SKM-1 treated with dmso at 0.1 percent for 144 hours (cell line): ENCODE data around the gene NUDT15.
"Not testable (repeated sequence)": the region's sequence is repeated elsewhere in the genome, so short reads cannot be mapped to it uniquely, and the experiment has no call there.

Experiments used
- DNase-seq: peaks from one replicate; lab custom pipeline; 2025; ENCODE audit not compliant: unreplicated experiment; lab: John Stamatoyannopoulos, UW

The NUDT15 gene

DNA sequence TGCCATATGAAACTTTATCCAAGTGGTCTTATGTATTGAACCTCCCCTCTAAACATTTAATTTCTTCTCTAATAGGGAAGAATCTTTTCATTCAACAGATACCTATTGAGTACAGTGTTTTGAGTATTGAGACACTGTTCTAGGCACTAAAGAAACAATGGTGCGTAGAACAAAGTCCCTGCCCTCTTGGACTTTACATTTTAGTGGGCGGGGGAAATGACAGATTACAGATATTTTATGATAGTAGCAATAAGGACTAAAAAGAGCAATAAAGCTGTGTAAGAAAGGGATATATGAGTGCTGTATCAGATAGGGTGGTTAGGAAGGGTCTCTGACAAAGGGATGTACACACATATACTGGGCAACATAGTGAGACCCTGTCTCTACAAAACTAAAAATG, 5.4 kb downstream of the NUDT15 start:
- no peak for DNase-seq

DNA sequence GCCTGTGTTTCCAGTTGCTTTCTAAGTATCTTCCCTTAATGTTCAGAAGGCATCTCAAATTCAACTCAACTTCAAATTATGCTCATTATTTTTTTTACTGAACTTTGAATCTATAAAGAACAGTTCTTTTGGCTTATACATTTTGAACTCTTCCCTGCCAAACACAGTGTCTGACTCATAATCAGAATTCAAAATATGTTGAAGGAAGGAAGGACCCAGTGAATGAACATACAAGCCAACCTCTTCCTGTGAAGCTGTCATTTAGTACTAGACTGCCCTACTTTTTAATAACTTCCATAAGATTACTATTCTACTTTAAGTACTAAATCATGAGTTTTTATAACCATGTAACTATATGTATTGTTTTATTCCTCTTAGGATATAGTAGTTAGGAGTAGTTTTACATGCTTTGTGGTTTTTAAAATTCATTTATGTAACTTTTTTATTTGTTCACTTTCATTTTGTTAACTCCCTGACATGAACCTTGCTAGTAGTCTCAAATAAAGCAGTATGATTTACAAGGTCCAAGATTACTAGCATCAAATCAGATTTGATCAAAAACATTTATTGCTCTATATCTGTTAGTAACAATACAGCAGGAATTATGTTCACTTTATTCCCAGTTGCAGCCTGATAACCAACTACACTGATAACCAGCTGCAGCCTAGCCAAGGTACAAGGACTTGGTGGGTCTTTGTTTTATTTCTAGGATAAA, 6.4 kb downstream of the NUDT15 start:
- no peak for DNase-seq

GRCh38 chr13:48050550-48050949, 13.0 kb downstream of the NUDT15 start:
- no peak for DNase-seq

- DNase-seq = no peak
Observed at GRCh38 chr13:48054601-48055000, 17.1 kb downstream of the NUDT15 start.

GRCh38 chr13:48055712-48056111, 18.2 kb downstream of the NUDT15 start:
- DNase-seq = no peak

GRCh38 chr13:48058536-48058935, 21.0 kb downstream of the NUDT15 start:
- not testable (repeated sequence) for DNase-seq

DNA sequence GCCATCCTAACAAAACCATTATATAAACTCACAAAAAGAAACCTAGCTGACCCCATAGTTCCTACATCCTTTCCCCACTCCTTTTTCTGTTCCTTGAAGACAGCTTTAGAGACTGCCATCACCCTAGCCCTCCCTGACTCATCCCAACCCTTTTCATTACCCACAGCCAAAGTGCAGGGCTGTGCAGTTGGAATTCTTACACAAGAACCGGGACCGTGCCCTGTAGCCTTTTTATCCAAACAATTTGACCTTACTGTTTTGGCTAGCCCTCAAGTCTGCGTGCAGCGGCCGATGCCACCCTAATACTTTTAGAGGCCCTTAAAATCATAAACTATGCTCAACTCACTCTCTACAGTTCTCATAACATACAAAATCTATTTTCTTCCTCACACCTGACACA, 22.4 kb downstream of the NUDT15 start:
- not testable (repeated sequence) for DNase-seq

GRCh38 chr13:48066310-48066989, 28.9 kb downstream of the NUDT15 start:
- DNase-seq = peak; percentile 44

DNA sequence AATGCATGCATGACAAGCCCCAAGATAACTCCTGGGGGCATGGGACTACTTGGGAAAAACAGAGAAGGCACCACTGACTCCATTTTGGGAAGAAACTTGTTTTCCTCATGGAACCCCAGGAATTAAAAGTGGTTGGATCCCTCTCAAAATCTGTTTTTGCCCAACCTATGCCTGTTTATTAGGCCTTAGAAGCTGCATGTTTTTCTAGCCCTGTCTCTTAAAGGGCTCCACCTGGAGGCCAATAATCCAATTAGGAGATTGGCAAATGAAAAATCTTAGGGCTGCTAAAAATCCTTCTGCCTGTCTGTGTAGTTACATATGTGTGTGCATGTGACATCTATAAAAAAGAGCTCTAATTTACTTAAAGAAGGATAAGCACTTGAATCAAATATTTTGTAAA, 30.5 kb downstream of the NUDT15 start:
- peak; percentile 6 for DNase-seq

DNA sequence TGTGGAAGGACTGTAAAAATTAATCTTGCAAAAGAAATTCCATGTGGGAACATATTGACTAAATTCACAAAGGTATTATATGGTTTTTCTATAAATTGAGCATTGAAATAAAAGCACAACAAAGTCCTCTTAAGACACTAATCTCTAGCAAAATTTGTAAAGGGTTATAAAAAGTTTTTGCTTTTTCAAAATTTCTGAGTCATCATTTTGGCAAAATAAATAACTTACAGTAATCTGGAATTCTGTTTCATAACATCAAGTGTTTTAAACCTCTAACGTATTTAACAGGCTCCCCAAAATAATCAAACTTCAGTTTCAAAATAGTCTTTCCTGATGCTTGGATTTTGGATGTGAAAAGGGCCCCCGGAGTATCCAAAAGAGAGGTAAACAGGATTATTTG, 31.4 kb downstream of the NUDT15 start:
- no peak for DNase-seq

DNA sequence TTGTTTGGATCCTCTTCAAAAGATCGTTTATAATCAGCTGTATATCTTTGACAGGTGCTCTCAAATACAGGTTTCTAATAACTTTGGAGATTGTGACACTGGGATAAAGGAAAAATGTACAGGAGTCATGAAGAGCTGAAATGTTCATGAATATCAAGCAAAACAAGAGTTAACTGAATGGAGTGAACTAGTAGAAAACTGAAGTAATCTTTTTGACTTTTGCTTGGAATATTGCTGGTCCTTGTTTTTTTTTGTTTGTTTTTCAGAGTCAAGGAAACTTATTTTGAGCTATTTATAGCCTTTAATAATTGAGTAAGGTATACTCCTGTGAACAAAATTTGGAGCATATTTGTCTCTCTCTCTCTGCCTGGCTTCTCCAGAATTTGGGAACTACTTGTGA, 32.0 kb downstream of the NUDT15 start:
- DNase-seq = no peak

- no peak for DNase-seq
Observed at GRCh38 chr13:48070942-48071341, 33.4 kb downstream of the NUDT15 start.

DNA sequence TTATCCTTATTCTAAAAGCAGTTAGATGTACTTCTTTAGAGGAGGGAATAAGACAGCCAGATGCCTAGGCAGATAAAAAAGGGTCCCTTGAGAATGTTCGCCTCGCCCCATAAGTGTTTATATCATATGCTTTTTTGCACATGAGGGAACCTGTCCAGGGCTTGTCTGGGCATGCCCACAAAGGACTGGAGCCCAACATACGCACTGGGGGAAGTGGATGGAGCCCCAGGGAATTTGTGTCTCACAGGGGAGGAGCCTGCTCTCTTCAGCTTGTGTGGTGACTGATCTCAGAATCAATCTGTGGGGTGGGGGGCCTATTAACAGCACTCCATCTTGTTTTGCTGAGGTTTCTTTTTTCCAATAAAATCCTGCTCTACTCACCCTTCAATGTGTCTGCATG, 34.8 kb downstream of the NUDT15 start:
- DNase-seq = no peak

GRCh38 chr13:48072787-48073186, 35.3 kb downstream of the NUDT15 start:
- no peak for DNase-seq

DNA sequence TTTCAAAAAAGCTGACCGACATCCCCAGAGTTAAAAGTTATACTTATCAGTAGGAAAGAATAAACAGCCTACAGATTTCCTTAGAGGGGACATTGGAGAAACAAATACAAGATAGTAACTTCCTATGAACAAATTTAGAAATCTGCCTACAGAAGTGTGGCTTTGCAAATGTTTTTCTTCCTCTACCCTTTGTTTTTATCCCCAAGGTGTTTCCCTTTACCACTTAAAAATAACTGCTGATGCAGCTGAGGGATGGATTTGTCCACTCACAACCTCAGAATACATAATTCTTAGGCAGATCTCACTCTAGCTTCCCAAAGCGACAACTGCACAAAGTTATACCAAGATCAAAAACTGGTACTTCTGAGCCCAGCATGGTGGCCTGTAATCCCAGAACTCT, 36.5 kb downstream of the NUDT15 start:
- DNase-seq = no peak

- peak; percentile 48 for DNase-seq
Observed at GRCh38 chr13:48078251-48078656, 40.7 kb downstream of the NUDT15 start.

GRCh38 chr13:48081739-48082138, 44.2 kb downstream of the NUDT15 start:
- DNase-seq = no peak

DNA sequence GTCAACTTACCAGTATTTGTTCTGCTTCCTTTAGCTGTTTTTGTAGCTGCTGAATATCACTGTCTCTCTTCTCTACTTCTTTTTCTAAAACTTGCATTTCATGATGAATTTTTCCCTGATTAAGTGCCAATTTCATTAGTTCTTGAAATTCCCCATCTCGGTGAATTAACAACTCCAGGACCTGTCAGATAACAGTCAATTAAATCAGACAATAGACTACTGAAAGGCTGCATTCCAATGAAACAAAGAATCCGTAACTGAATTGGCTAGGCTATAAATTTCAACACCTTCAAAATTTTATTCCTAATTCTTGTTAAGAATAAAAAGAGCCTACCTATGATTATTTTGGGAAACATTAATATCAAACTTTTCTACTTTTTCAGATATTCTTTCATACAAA, 48.7 kb downstream of the NUDT15 start:
- no peak for DNase-seq

DNA sequence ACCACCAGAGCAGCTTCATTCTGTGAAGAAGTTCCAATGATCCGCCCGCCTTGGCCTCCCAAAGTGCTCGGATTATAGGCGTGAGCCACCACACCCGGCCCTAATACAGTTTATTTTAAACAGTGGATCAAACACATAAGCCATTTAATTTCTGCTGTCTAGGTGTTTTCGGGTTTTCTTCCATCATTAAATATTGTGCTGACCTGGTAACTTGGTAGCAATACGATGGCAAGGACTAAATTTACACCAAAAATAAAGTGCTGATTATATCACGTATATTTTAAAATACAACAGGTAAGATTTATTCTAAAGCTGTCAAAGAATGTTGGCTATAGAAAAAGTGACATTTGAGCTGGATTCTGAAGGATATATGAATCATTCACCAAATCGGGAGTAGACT, 56.1 kb downstream of the NUDT15 start:
- DNase-seq = no peak

GRCh38 chr13:48094404-48094780, 56.9 kb downstream of the NUDT15 start:
- DNase-seq = no peak

- peak; percentile 92 for DNase-seq
Observed at GRCh38 chr13:48094781-48095502, 57.4 kb downstream of the NUDT15 start, which contains the start of gene MED4. MED4 (minus strand) TSS chr13:48095104; CDS start chr13:48095078, 26 bp downstream.

- no peak for DNase-seq
Observed at GRCh38 chr13:48096670-48097069, 59.1 kb downstream of the NUDT15 start.
